GM13976 (cell line): ENCODE data around the gene ZMYM4.

Source experiments
- DNase-seq: peaks from one replicate; pipeline ENCODE4 v3.0.0; 2012; ENCODE audit warnings: low spot score
- in situ Hi-C: fragments of 300-500 bp; cut with MboI; formaldehyde crosslinking; loops from one replicate; pipeline ENCODE4 v1.12.0; 2022; ENCODE audit warnings: low sequenced_read_pairs, mixed read lengths, inconsistent platforms; ENCODE audit not compliant: unreplicated experiment
- TF ChIP-seq, protein P1 (sequence below): IDR thresholded peaks from 2 replicates; pipeline ENCODE4 v1.5.1; 2012; ENCODE audit warnings: borderline replicate concordance, mild to moderate bottlenecking; ENCODE audit not compliant: insufficient read depth; ENCODE audit errors: extremely low read depth, missing control alignments, control extremely low read depth

ZMYM4 gene

DNA sequence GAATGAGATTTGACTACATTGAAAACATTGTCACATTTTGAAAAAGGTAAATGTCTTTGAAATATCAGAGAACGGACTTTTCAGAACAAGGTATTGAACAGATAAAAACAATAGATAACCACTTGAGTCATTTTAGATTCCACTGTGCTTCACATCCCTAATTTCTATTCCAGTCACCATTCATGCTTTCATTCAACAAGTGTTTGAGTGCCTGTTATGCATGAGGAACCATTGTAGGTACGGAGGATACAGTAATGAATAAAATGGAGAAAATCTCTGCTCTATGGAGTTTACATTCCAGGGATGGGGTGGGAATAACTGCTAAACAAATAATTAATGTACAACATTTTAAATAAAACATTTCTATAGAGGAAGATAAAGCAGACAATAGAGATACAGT, 26.3 kb downstream of the ZMYM4 start:
- DNase-seq: no peak
- TF ChIP-seq, protein P1, sequence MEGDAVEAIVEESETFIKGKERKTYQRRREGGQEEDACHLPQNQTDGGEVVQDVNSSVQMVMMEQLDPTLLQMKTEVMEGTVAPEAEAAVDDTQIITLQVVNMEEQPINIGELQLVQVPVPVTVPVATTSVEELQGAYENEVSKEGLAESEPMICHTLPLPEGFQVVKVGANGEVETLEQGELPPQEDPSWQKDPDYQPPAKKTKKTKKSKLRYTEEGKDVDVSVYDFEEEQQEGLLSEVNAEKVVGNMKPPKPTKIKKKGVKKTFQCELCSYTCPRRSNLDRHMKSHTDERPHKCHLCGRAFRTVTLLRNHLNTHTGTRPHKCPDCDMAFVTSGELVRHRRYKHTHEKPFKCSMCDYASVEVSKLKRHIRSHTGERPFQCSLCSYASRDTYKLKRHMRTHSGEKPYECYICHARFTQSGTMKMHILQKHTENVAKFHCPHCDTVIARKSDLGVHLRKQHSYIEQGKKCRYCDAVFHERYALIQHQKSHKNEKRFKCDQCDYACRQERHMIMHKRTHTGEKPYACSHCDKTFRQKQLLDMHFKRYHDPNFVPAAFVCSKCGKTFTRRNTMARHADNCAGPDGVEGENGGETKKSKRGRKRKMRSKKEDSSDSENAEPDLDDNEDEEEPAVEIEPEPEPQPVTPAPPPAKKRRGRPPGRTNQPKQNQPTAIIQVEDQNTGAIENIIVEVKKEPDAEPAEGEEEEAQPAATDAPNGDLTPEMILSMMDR: no peak
- in situ Hi-C loops: no loop called here

DNA sequence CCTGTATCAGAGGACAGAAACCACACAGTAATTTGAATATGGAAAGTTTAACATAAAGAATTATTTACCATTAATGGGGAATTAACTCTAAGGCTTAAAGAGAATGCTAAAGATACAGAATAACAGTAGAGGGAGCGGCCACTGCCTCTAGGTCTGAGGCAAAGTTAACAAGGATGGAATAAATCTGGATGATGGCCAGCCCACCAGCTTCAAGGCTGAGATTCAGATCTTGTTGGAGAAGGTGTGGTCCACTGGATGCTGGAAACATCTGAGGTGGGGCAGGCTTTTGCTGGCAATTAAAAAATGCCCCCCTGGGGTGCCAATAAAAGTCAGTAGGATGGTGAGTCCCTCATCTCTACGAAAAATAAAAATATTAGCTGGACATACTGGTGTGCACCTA, 29.4 kb downstream of the ZMYM4 start:
- TF ChIP-seq, protein P1: no peak
- in situ Hi-C loops: no loop called here
- DNase-seq: no peak

DNA sequence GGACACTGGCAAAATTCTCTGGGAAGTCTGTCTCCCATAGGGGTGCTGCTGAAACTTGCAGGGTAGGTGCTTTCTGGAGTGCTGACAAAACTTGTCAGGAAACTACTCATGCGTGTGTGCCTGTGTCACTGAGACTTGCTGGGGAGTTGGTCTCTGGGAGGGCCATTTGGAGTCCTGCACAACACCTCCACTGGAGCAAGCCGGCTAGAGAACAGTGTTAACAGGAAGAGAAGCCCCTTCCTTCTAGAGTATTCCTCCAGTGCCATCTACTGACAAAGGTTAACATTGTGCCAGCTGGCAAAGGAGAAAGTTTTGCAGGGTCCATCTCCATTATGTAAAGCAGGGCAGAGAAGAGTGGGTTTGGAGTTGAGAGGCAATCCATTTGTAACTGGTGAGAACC, 30.0 kb downstream of the ZMYM4 start:
- in situ Hi-C loops: no loop called here
- DNase-seq: peak; percentile 54
- TF ChIP-seq, protein P1: peak; percentile 43

DNA sequence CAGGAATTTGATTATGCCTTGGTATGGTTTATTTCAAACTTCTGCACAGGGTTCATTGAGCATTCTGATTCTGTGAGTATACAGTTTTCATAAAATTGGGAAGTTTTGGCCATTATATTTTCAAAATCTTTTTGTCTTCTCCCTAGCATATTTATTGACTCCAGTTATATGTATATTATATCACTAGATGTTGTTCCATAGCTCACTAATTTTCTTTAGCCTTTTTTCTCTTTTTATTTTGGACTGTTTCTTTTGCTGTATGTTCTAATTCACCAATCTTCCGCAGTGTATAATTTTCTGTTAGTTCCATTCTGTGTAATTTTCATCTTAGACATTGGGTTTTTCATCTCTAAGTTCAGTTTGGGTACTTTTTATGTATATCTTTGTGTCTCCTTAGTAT, 31.9 kb downstream of the ZMYM4 start:
- DNase-seq: no peak
- in situ Hi-C loops: no loop called here
- TF ChIP-seq, protein P1: no peak

DNA sequence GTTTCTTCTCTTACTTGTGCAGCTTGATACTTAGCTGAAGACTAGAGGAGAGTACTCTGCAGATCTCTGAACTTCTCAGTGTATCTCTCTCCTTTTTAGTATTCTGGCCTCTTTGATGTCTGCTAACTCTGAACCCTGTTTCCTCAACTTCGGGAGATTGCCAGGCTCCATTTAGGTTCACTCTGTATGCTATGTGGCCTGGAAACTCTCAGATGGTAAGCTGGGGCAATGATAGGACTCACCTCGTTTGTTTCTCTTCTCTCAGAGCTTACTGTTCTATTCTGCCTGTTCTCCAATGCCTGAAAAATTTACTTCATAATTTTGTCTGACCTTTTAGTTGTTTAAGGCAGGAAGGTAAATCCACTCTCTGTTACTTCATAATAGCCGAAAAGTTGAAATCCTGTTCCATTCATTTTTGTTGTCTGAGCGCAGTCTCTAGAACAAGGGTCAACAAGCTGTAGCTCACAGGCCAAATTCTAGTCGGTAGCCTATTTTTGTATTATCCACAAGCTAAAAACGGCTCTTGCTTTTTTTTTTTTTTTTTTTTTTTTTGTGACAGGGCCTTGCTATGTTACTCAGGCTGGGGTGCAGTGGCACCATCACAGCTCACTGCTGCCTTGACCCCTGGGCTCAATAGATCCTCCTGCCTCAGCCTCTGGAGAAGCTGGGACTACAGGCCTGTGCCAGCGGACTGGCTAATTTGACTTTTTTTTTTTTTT, 33.3 kb downstream of the ZMYM4 start:
- in situ Hi-C loops: no loop called here
- TF ChIP-seq, protein P1: no peak

DNA sequence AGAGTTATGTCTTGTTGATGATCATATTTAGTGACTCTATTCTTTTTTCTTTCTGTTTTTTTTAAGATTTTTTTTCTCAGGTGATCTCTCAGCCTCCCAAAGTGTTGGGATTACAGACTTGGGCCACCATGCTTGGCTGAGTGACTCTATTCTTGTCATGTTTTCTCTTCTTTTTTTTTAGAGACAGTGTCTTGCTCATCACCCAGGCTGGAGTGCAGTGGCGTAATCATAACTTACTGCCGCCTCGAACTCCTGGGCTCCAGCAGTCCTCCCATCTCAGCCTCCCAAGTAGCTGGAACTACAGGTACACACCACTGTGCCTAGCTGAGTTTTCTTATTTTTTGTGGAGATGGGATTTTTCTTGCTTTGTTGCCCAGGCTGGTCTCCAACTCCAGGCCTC, 36.9 kb downstream of the ZMYM4 start:
- TF ChIP-seq, protein P1: no peak
- no peak for DNase-seq
- in situ Hi-C loops: no loop called here

More for the DNA sequence above, 33.3 kb downstream of the ZMYM4 start:
- DNase-seq: no peak
